ENCODE data around the gene EEPD1. TPM values are rescaled to one million over a fixed set of nuclear protein-coding genes. Genes with fewer than 3 reads are reported as not detected.
"Not testable (repeated sequence)": the region's sequence is repeated elsewhere in the genome, so short reads cannot be mapped to it uniquely, and the experiment has no call there.

The EEPD1 gene
- total and polyA plus RNA-seq, 8 donors, result 14.0 to 134 (median 19.4) TPM

GRCh38 chr7:36236073-36236472 is 83.0 kb downstream of the EEPD1 start:
- no peak for DNase-seq
- Histone ChIP-seq H3K9me3 (no peaks in the 10 kb centered on the region), H3K27me3 (no peaks in the 10 kb centered on the region), H3K4me1 (peaks cover 16 to 32% (median 21%) of the 10 kb centered on the region in 4 donors), H3K36me3 (peaks cover 3 to 14% (median 10%) of the 10 kb centered on the region in 4 donors), H3K27ac (no peak overlapping the region), H3K4me3 (no peak overlapping the region)
- TF ChIP-seq, protein P1, sequence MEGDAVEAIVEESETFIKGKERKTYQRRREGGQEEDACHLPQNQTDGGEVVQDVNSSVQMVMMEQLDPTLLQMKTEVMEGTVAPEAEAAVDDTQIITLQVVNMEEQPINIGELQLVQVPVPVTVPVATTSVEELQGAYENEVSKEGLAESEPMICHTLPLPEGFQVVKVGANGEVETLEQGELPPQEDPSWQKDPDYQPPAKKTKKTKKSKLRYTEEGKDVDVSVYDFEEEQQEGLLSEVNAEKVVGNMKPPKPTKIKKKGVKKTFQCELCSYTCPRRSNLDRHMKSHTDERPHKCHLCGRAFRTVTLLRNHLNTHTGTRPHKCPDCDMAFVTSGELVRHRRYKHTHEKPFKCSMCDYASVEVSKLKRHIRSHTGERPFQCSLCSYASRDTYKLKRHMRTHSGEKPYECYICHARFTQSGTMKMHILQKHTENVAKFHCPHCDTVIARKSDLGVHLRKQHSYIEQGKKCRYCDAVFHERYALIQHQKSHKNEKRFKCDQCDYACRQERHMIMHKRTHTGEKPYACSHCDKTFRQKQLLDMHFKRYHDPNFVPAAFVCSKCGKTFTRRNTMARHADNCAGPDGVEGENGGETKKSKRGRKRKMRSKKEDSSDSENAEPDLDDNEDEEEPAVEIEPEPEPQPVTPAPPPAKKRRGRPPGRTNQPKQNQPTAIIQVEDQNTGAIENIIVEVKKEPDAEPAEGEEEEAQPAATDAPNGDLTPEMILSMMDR (IDR thresholded peaks at IDR 0.05), result no peak
- TF ChIP-seq EP300 (IDR thresholded peaks at IDR 0.05) (no peak), POLR2A (IDR thresholded peaks at IDR 0.05) (no peak), POLR2AphosphoS5 (IDR thresholded peaks at IDR 0.05) (no peak)
- intact Hi-C loops (cut with DNase I; ENCODE audit: low total_unique reads), result no loop called here
- WGBS, 5 donors, result 93 to 97% (median 95%) methylated on average over 29 to 39 of the region's 39 CpGs

DNA sequence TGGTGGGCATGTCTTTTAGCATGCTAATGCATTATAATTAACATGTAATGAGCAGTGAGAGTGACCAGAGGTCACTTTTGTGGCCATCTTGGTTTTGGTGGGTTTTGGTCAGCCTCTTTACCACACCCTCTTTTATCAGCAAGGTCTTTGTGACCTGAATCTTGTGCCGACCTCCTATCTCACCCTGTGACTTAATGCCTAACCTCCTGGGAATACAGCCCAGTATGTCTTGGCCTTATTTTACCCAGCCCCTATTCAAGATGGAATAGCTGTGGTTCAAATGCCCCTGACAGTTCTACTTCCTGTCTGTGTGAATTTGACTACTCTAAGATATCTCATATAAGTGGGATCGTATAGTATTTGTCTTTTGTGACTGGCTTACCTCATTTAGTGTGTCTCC is 85.1 kb downstream of the EEPD1 start:
- intact Hi-C loops (cut with DNase I; ENCODE audit: low total_unique reads), result no loop called here
- H3K4me1 ChIP-seq, result peaks cover 5 to 11% (median 7%) of the 10 kb centered on the region in 4 donors
- 52 to 87% (median 65%) methylated on average over 2 of the region's 2 CpGs for WGBS, 5 donors
- no peak overlapping the region for H3K27ac ChIP-seq
- H3K36me3 ChIP-seq, result peaks cover 3 to 14% (median 10%) of the 10 kb centered on the region in 4 donors
- no peaks in the 10 kb centered on the region for H3K9me3 ChIP-seq
- no peak for DNase-seq
- H3K27me3 ChIP-seq, result no peaks in the 10 kb centered on the region
- H3K4me3 ChIP-seq, result no peak overlapping the region
- no peak for TF ChIP-seq POLR2A (IDR thresholded peaks at IDR 0.05)

GRCh38 chr7:36243356-36243755 is 90.3 kb downstream of the EEPD1 start:
- H3K4me3 ChIP-seq; DNase-seq; H3K9me3 ChIP-seq; H3K4me1 ChIP-seq; intact Hi-C loops (cut with DNase I; ENCODE audit: low total_unique reads); H3K27ac ChIP-seq; H3K27me3 ChIP-seq: not testable (repeated sequence)
- 77 to 87% (median 83%) methylated on average over 3 of the region's 3 CpGs for WGBS, 5 donors
- H3K36me3 ChIP-seq, result peaks cover 3 to 12% (median 10%) of the 10 kb centered on the region in 4 donors

DNA sequence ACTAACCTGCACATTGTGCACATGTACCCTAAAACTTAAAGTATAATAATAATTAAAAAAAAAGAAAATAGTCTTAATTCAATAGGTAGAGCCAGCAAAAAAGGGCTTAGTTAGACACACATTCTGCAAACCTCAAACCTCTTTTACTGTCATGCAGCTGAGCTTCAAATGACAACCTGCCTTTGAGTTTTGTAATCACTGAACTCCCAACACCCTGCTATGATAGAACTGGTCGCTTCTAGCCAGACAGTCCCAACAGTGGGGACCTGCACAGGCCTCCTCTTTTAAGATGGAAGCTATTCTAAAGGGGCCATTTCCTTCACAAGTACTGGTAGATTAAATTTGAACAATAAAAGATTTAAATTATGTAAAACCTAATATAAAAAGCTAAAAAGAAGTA is 90.9 kb downstream of the EEPD1 start:
- H3K27ac ChIP-seq; H3K27me3 ChIP-seq; DNase-seq; intact Hi-C loops (cut with DNase I; ENCODE audit: low total_unique reads); H3K4me1 ChIP-seq; H3K9me3 ChIP-seq; H3K4me3 ChIP-seq: not testable (repeated sequence)
- 90 to 100% (median 96%) methylated on average over 1 of the region's 1 CpG for WGBS, 5 donors
- peaks cover 3 to 10% (median 9%) of the 10 kb centered on the region in 4 donors for H3K36me3 ChIP-seq

- TF ChIP-seq POLR2A (IDR thresholded peaks at IDR 0.05) (no peak), POLR2AphosphoS5 (IDR thresholded peaks at IDR 0.05) (no peak), EP300 (IDR thresholded peaks at IDR 0.05) (no peak)
- TF ChIP-seq, protein P1 (IDR thresholded peaks at IDR 0.05), result no peak
- Histone ChIP-seq H3K9me3 (no peaks in the 10 kb centered on the region), H3K27me3 (no peaks in the 10 kb centered on the region), H3K36me3 (peaks cover 3 to 10% (median 7%) of the 10 kb centered on the region in 4 donors), H3K27ac (no peak overlapping the region), H3K4me1 (no peaks in the 10 kb centered on the region), H3K4me3 (no peak overlapping the region)
- WGBS, 5 donors, result 74 to 87% (median 76%) methylated on average over 5 of the region's 5 CpGs
- DNase-seq, result no peak
- intact Hi-C loops (cut with DNase I; ENCODE audit: low total_unique reads), result no loop called here
These were observed 91.4 kb downstream of the EEPD1 start for GRCh38 chr7:36244429-36244828.

- H3K27ac ChIP-seq, result no peak overlapping the region
- no peak overlapping the region for H3K4me3 ChIP-seq
- H3K36me3 ChIP-seq, result no peaks in the 10 kb centered on the region
- WGBS, 5 donors, result 75 to 91% (median 85%) methylated on average over 4 of the region's 4 CpGs
- no peaks in the 10 kb centered on the region for H3K9me3 ChIP-seq
- intact Hi-C loops (cut with DNase I; ENCODE audit: low total_unique reads), result no loop called here
- no peaks in the 10 kb centered on the region for H3K4me1 ChIP-seq
- no peaks in the 10 kb centered on the region for H3K27me3 ChIP-seq
- no peak for DNase-seq
- TF ChIP-seq, protein P1 (IDR thresholded peaks at IDR 0.05), result no peak
- no peak for TF ChIP-seq POLR2AphosphoS5 (IDR thresholded peaks at IDR 0.05)
- no peak for TF ChIP-seq EP300 (IDR thresholded peaks at IDR 0.05)
- TF ChIP-seq POLR2A (IDR thresholded peaks at IDR 0.05), result no peak
These were observed 92.7 kb downstream of the EEPD1 start for GRCh38 chr7:36245684-36246299.
